Measurements from ENCODE around the gene PGM1. TPM values are rescaled to one million over a fixed set of nuclear protein-coding genes. Genes with fewer than 3 reads are reported as not detected.

Gene PGM1
- total RNA-seq, 1 donor from 2014 or later, result 36.9 TPM

DNA sequence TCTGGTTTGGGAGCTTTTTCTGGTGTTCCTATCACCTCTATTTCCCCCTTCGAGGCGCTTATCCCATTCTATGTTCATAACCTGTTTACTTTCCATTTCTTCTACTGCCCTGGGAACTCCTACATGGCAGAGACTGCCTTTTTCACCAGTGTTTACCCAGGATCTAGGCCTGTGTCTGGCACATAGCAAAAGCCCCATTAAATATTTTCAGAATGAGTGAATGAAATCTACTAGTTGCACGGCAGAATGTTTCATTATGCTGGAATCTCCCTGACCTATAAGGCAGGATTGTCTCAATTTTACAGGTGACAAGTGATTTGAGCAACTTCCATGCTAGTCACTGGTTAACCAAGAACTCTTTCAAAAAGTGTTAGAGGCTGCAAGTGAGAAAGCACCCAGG is 70.1 kb downstream of the PGM1 start:
- Histone ChIP-seq H3K9me3 (ENCODE audit: insufficient read depth, low read depth, low read length) (no peaks in the 10 kb centered on the region), H3K9ac (ENCODE audit: low read length) (peak overlapping the region; percentile 34), H3K27me3 (ENCODE audit: insufficient read depth, low read length) (no peaks in the 10 kb centered on the region), H4K20me1 (ENCODE audit: insufficient read depth, low read length) (no peaks in the 10 kb centered on the region), H3K36me3 (ENCODE audit: insufficient read depth, low read length) (peaks cover 2% of the 10 kb centered on the region), H3K4me1 (ENCODE audit: insufficient read depth, low read length) (peaks cover 19% of the 10 kb centered on the region), H2AFZ (ENCODE audit: low read depth, low read length) (no peak overlapping the region), H3K4me3 (ENCODE audit: insufficient read depth, low read depth, low read length) (no peak overlapping the region), H3K79me2 (ENCODE audit: insufficient read depth, low read length) (no peaks in the 10 kb centered on the region), H3K4me2 (ENCODE audit: low read length) (peak overlapping the region; percentile 54), H3K27ac (ENCODE audit: low read depth, low read length) (peak overlapping the region; percentile 87)
- peaks cover 22% of the 10 kb centered on the region for H3K36me3 Mint-ChIP-seq (ENCODE audit: low read depth, unreplicated experiment)
- TF ChIP-seq, protein P1, sequence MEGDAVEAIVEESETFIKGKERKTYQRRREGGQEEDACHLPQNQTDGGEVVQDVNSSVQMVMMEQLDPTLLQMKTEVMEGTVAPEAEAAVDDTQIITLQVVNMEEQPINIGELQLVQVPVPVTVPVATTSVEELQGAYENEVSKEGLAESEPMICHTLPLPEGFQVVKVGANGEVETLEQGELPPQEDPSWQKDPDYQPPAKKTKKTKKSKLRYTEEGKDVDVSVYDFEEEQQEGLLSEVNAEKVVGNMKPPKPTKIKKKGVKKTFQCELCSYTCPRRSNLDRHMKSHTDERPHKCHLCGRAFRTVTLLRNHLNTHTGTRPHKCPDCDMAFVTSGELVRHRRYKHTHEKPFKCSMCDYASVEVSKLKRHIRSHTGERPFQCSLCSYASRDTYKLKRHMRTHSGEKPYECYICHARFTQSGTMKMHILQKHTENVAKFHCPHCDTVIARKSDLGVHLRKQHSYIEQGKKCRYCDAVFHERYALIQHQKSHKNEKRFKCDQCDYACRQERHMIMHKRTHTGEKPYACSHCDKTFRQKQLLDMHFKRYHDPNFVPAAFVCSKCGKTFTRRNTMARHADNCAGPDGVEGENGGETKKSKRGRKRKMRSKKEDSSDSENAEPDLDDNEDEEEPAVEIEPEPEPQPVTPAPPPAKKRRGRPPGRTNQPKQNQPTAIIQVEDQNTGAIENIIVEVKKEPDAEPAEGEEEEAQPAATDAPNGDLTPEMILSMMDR (IDR thresholded peaks at IDR 0.05; ENCODE audit: insufficient read depth, low read depth, low read length), result no peak
- no peak for TF ChIP-seq EZH2 (IDR thresholded peaks at IDR 0.05; ENCODE audit: insufficient read depth, low read length)
- DNase-seq (ENCODE audit: low read depth), result peak; percentile 65
- peaks cover 23% of the 10 kb centered on the region for H3K4me1 Mint-ChIP-seq (ENCODE audit: low read depth, unreplicated experiment)
- H3K27ac Mint-ChIP-seq (ENCODE audit: unreplicated experiment), result peak overlapping the region; percentile 88
- H3K9me3 Mint-ChIP-seq (ENCODE audit: unreplicated experiment), result peaks cover 6% of the 10 kb centered on the region
- no peaks in the 10 kb centered on the region for H3K27me3 Mint-ChIP-seq (ENCODE audit: low read depth, unreplicated experiment)
- no peak overlapping the region for H3K4me3 Mint-ChIP-seq (ENCODE audit: unreplicated experiment)
- FAIRE-seq, result no peak

DNA sequence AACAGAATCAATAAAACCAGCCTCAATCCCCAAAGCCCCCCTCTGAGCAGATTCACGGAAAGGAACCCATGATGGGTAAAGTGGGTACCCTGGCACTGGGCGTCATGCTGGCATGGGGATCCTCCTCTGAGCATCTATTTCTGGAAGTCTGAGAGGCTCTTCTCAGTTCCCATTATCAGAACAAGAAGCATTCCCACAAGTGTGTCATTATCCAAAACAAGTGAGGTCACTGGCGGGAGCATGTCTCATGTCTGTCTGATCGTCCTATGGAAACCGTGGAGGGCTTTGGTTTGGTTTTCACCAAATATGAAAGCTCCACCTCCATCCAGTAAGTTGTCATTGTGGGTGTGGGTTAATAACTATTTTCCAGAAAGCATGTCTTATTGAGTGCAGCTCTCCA is 70.7 kb downstream of the PGM1 start:
- Histone ChIP-seq H3K9me3 (ENCODE audit: insufficient read depth, low read depth, low read length) (no peaks in the 10 kb centered on the region), H3K79me2 (ENCODE audit: insufficient read depth, low read length) (no peaks in the 10 kb centered on the region), H2AFZ (ENCODE audit: low read depth, low read length) (no peak overlapping the region), H3K27me3 (ENCODE audit: insufficient read depth, low read length) (no peaks in the 10 kb centered on the region), H3K4me3 (ENCODE audit: insufficient read depth, low read depth, low read length) (no peak overlapping the region), H4K20me1 (ENCODE audit: insufficient read depth, low read length) (no peaks in the 10 kb centered on the region), H3K36me3 (ENCODE audit: insufficient read depth, low read length) (peaks cover 2% of the 10 kb centered on the region), H3K9ac (ENCODE audit: low read length) (no peak overlapping the region), H3K27ac (ENCODE audit: low read depth, low read length) (peak overlapping the region; percentile 87), H3K4me2 (ENCODE audit: low read length) (no peak overlapping the region), H3K4me1 (ENCODE audit: insufficient read depth, low read length) (peaks cover 19% of the 10 kb centered on the region)
- peaks cover 6% of the 10 kb centered on the region for H3K9me3 Mint-ChIP-seq (ENCODE audit: unreplicated experiment)
- DNase-seq (ENCODE audit: low read depth) (peak; percentile 34), FAIRE-seq (peak; percentile 62)
- H3K27me3 Mint-ChIP-seq (ENCODE audit: low read depth, unreplicated experiment), result no peaks in the 10 kb centered on the region
- no peak for TF ChIP-seq EZH2 (IDR thresholded peaks at IDR 0.05; ENCODE audit: insufficient read depth, low read length)
- TF ChIP-seq, protein P1 (IDR thresholded peaks at IDR 0.05; ENCODE audit: insufficient read depth, low read depth, low read length), result no peak
- H3K4me1 Mint-ChIP-seq (ENCODE audit: low read depth, unreplicated experiment), result peaks cover 23% of the 10 kb centered on the region
- peaks cover 21% of the 10 kb centered on the region for H3K36me3 Mint-ChIP-seq (ENCODE audit: low read depth, unreplicated experiment)
- no peak overlapping the region for H3K27ac Mint-ChIP-seq (ENCODE audit: unreplicated experiment)
- H3K4me3 Mint-ChIP-seq (ENCODE audit: unreplicated experiment), result no peak overlapping the region

GRCh38 chr1:63664742-63665141 is 71.5 kb downstream of the PGM1 start:
- H3K4me2 ChIP-seq (ENCODE audit: low read length), result no peak overlapping the region
- DNase-seq (ENCODE audit: low read depth) (no peak), FAIRE-seq (no peak)
- H3K79me2 ChIP-seq (ENCODE audit: insufficient read depth, low read length), result no peaks in the 10 kb centered on the region
- peaks cover 23% of the 10 kb centered on the region for H3K4me1 Mint-ChIP-seq (ENCODE audit: low read depth, unreplicated experiment)
- H3K27ac ChIP-seq (ENCODE audit: low read depth, low read length), result no peak overlapping the region
- H3K9ac ChIP-seq (ENCODE audit: low read length), result no peak overlapping the region
- no peak overlapping the region for H3K4me3 ChIP-seq (ENCODE audit: insufficient read depth, low read depth, low read length)
- peaks cover 19% of the 10 kb centered on the region for H3K4me1 ChIP-seq (ENCODE audit: insufficient read depth, low read length)
- TF ChIP-seq, protein P1 (IDR thresholded peaks at IDR 0.05; ENCODE audit: insufficient read depth, low read depth, low read length), result no peak
- no peak for TF ChIP-seq EZH2 (IDR thresholded peaks at IDR 0.05; ENCODE audit: insufficient read depth, low read length)
- H3K9me3 Mint-ChIP-seq (ENCODE audit: unreplicated experiment), result peaks cover 6% of the 10 kb centered on the region
- no peak overlapping the region for H3K27ac Mint-ChIP-seq (ENCODE audit: unreplicated experiment)
- no peaks in the 10 kb centered on the region for H3K27me3 ChIP-seq (ENCODE audit: insufficient read depth, low read length)
- H3K9me3 ChIP-seq (ENCODE audit: insufficient read depth, low read depth, low read length), result no peaks in the 10 kb centered on the region
- H4K20me1 ChIP-seq (ENCODE audit: insufficient read depth, low read length), result no peaks in the 10 kb centered on the region
- peaks cover 1% of the 10 kb centered on the region for H3K27me3 Mint-ChIP-seq (ENCODE audit: low read depth, unreplicated experiment)
- peaks cover 1% of the 10 kb centered on the region for H3K36me3 ChIP-seq (ENCODE audit: insufficient read depth, low read length)
- peaks cover 13% of the 10 kb centered on the region for H3K36me3 Mint-ChIP-seq (ENCODE audit: low read depth, unreplicated experiment)
- no peak overlapping the region for H2AFZ ChIP-seq (ENCODE audit: low read depth, low read length)
- no peak overlapping the region for H3K4me3 Mint-ChIP-seq (ENCODE audit: unreplicated experiment)
